SK-N-SH (cell line): ENCODE results near the gene LRP1. TPM values are rescaled to one million over a fixed set of nuclear protein-coding genes. Genes with fewer than 3 reads are reported as not detected.

Source experiments
- CTCF ChIA-PET: fragments of 300-600, 350-600 bp; formaldehyde crosslinking; extraction: SDS; loops from one replicate; lab custom pipeline; 2021; lab: Yijun Ruan, JAX
- POLR2A ChIA-PET: fragments of 350-600 bp; sonication (Branson Sonifier 250); formaldehyde crosslinking; extraction: SDS; loops from one replicate; lab custom pipeline; 2020; ENCODE audit warnings: antibody characterized with exemption, inconsistent platforms; lab: Yijun Ruan, JAX
- DNase-seq: peaks from one replicate; pipeline ENCODE4 v3.0.0; 2012
- H2AFZ ChIP-seq: fragments of 200-600 bp; sonication (generic); 2 replicates; pipeline ENCODE4 v1.8.1; 2016; ENCODE audit warnings: antibody characterized with exemption, mild to moderate bottlenecking, low read depth
- H3F3A ChIP-seq: fragments of 200-600 bp; sonication (generic); replicated peaks from 2 replicates; pipeline ENCODE3; 2016; ENCODE audit warnings: antibody characterized with exemption, mild to moderate bottlenecking; ENCODE audit not compliant: insufficient read depth
- H3K27ac ChIP-seq, 2 experiments: fragments of 200-500 bp in 1 of 2; fragments of 200-600 bp in 1 of 2; sonication (Bioruptor generic) in 1 of 2; sonication (generic), shearing (Covaris generic) in 1 of 2; 2 replicates each; pipeline versions ENCODE4 v1.5.1 to v1.6.1; 2014 to 2016; ENCODE audit warnings: low read depth in 2 of 2, inconsistent platforms in 1 of 2, low read length in 1 of 2, mild to moderate bottlenecking in 1 of 2, mixed read lengths in 1 of 2
- H3K27me3 ChIP-seq: fragments of 200-600 bp; sonication (generic), shearing (Covaris generic); 2 replicates; pipeline ENCODE4 v1.6.1; 2016; ENCODE audit warnings: mixed run types; ENCODE audit not compliant: insufficient read depth
- H3K36me3 ChIP-seq, 2 experiments: fragments of 200-500 bp in 1 of 2; fragments of 200-600 bp in 1 of 2; sonication (Bioruptor generic) in 1 of 2; sonication (generic) in 1 of 2; replicated peaks in 1 of 2; 2 replicates each; pipeline versions ENCODE3 to v1.5.1; 2014 to 2016; ENCODE audit warnings: low read length in 1 of 2, mild to moderate bottlenecking in 1 of 2; ENCODE audit not compliant: insufficient read depth in 2 of 2, control insufficient read depth in 1 of 2
- H3K4me1 ChIP-seq, 2 experiments: fragments of 200-500 bp in 1 of 2; fragments of 200-600 bp in 1 of 2; sonication (Bioruptor generic) in 1 of 2; sonication (generic), shearing (Covaris generic) in 1 of 2; 2 replicates each; pipeline versions ENCODE4 v1.5.1 to v1.6.1; 2014 to 2016; ENCODE audit warnings: low read depth in 1 of 2, low read length in 1 of 2, mixed run types in 1 of 2; ENCODE audit not compliant: insufficient read depth in 2 of 2, control insufficient read depth in 1 of 2
- H3K4me2 ChIP-seq: fragments of 200-600 bp; sonication (generic), shearing (Covaris generic); 2 replicates; pipeline ENCODE4 v1.6.1; 2017; ENCODE audit warnings: mixed run types
- H3K4me3 ChIP-seq, 2 experiments: fragments of 200-500 bp in 1 of 2; fragments of 200-600 bp in 1 of 2; sonication (Bioruptor generic) in 1 of 2; sonication (generic), shearing (Covaris generic) in 1 of 2; 2 replicates each; pipeline versions ENCODE4 v1.5.1 to v1.8.1; 2014 to 2016; ENCODE audit warnings: low read depth in 2 of 2, inconsistent platforms in 1 of 2, low read length in 1 of 2, mild to moderate bottlenecking in 1 of 2, mixed read lengths in 1 of 2, moderate library complexity in 1 of 2
- H3K79me2 ChIP-seq: fragments of 200-600 bp; sonication (generic); 2 replicates; pipeline ENCODE4 v1.8.1; 2017; ENCODE audit warnings: mild to moderate bottlenecking; ENCODE audit not compliant: insufficient read depth
- H3K9ac ChIP-seq: fragments of 200-600 bp; sonication (generic); 2 replicates; pipeline ENCODE4 v1.6.1; 2017; ENCODE audit warnings: mixed run types
- H3K9me2 ChIP-seq: fragments of 200-600 bp; sonication (generic); 2 replicates; pipeline ENCODE4 v1.6.1; 2017; ENCODE audit warnings: mixed run types
- H3K9me3 ChIP-seq: fragments of 200-600 bp; sonication (generic); 2 replicates; pipeline ENCODE4 v1.6.1; 2017; ENCODE audit warnings: mixed run types, mild to moderate bottlenecking, moderate library complexity
- H4K20me1 ChIP-seq: fragments of 200-600 bp; sonication (generic); 2 replicates; pipeline ENCODE4 v1.6.1; 2017; ENCODE audit warnings: mild to moderate bottlenecking, mixed run types; ENCODE audit not compliant: insufficient read depth
- FOXM1 ChIP-seq: IDR thresholded peaks from 2 replicates; pipeline ENCODE4 v1.4.0; 2012; ENCODE audit warnings: low read depth, mild to moderate bottlenecking
- GABPA ChIP-seq: IDR thresholded peaks from 2 replicates; pipeline ENCODE4 v1.4.0; 2012; ENCODE audit warnings: low read depth, mild to moderate bottlenecking
- RXRA ChIP-seq: IDR thresholded peaks from 2 replicates; pipeline ENCODE4 v1.4.0; 2012; ENCODE audit warnings: low read depth, mild to moderate bottlenecking, borderline replicate concordance
- SIN3A ChIP-seq: IDR thresholded peaks from 2 replicates; pipeline ENCODE4 v1.6.1; 2012; ENCODE audit warnings: low read depth, mild to moderate bottlenecking, low read length, moderate library complexity, borderline replicate concordance
- TAF1 ChIP-seq: IDR thresholded peaks from 2 replicates; pipeline ENCODE4 v1.6.1; 2012; ENCODE audit warnings: low read depth, mild to moderate bottlenecking, low read length, moderate library complexity, borderline replicate concordance
- TCF12 ChIP-seq: IDR thresholded peaks from 2 replicates; pipeline ENCODE4 v1.4.0; 2012
- YY1 ChIP-seq: IDR thresholded peaks from 2 replicates; pipeline ENCODE4 v1.4.0; 2012; ENCODE audit warnings: low read depth, mild to moderate bottlenecking
- WGBS: methylation state at CpG from one replicate; pipeline ENCODE4 v1.1.6; 2017; ENCODE audit warnings: low lambda C conversion rate; 5-methylcytosine and 5-hydroxymethylcytosine counted together
- polyA plus RNA-seq, 3 experiments: library from polyadenylated mRNA; depleted of rRNA; stranded (reverse); fragments of >200 nt; gene quantifications; 2 replicates each; pipeline ENCODE4 v1.2.3, GENCODE V29; 2012
- TF ChIP-seq, protein P1 (sequence below): IDR thresholded peaks from 2 replicates; pipeline ENCODE4 v1.4.0; 2012; ENCODE audit warnings: low read depth
- TF ChIP-seq, protein P2 (sequence below): fragments of 200-600 bp; sonication (generic); IDR thresholded peaks from 2 replicates; pipeline ENCODE4 v1.6.1; 2017; ENCODE audit warnings: antibody characterized with exemption, mild to moderate bottlenecking, moderate library complexity

The LRP1 gene
- polyA plus RNA-seq, 1 of the 3 experiments (the other 2 are of a cell fraction), result 55.0 TPM

- H3K4me3 ChIP-seq, result no peak overlapping the region
- H3K79me2 ChIP-seq, result no peaks in the 10 kb centered on the region
- no peak overlapping the region for H2AFZ ChIP-seq
- WGBS, result 86% methylated on average over 5 of the region's 25 CpGs
- peaks cover 18 to 79% of the 10 kb centered on the region in 2 experiments for H3K36me3 ChIP-seq
- H4K20me1 ChIP-seq, result no peaks in the 10 kb centered on the region
- CTCF ChIA-PET, result interaction anchor here (1.0 to 31.5 kb wide), 6 partner anchors 25 to 116 kb away, joined by 3 to 616 read pairs (median 66); partner anchors contain the start of genes LRP1, LRP1-AS and STAT6
- no peak overlapping the region for H3K27ac ChIP-seq
- no peak overlapping the region for H3K9ac ChIP-seq
- no peak overlapping the region for H3K4me2 ChIP-seq
- DNase-seq, result no peak
- H3K9me2 ChIP-seq, result no peaks in the 10 kb centered on the region
- TF ChIP-seq TCF12 (no peak), TAF1 (no peak)
- TF ChIP-seq, all 33 proteins: peak for 0
- no peaks in the 10 kb centered on the region for H3K9me3 ChIP-seq
- no peaks in the 10 kb centered on the region for H3K4me1 ChIP-seq
- POLR2A ChIA-PET, result no interaction called here
- H3K27me3 ChIP-seq, result no peaks in the 10 kb centered on the region
- H3F3A ChIP-seq, result peaks cover 13% of the 10 kb centered on the region
These were observed 57.1 kb downstream of the LRP1 start for GRCh38 chr12:57185403-57185802.

- Histone ChIP-seq H3K27me3 (no peaks in the 10 kb centered on the region), H3K4me1 (no peaks in the 10 kb centered on the region), H3K9ac (no peak overlapping the region), H3K36me3 (peaks cover 25 to 80% of the 10 kb centered on the region in 2 experiments), H3K9me2 (no peaks in the 10 kb centered on the region), H3K79me2 (no peaks in the 10 kb centered on the region), H3K9me3 (no peaks in the 10 kb centered on the region), H4K20me1 (no peaks in the 10 kb centered on the region), H3K27ac (no peak overlapping the region), H2AFZ (no peak overlapping the region), H3F3A (peaks cover 13% of the 10 kb centered on the region), H3K4me2 (no peak overlapping the region), H3K4me3 (no peak overlapping the region)
- TF ChIP-seq, protein P1, sequence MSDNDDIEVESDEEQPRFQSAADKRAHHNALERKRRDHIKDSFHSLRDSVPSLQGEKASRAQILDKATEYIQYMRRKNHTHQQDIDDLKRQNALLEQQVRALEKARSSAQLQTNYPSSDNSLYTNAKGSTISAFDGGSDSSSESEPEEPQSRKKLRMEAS, result no peak
- TF ChIP-seq SIN3A, result no peak
- TF ChIP-seq FOXM1, result no peak
- no peak for TF ChIP-seq GABPA
- TF ChIP-seq RXRA, result no peak
- CTCF ChIA-PET, result interaction anchor here (1.0 to 31.5 kb wide), 6 partner anchors 25 to 117 kb away, joined by 3 to 616 read pairs (median 66); partner anchors contain the start of genes LRP1, LRP1-AS and STAT6
- POLR2A ChIA-PET, result no interaction called here
- 92% methylated on average over 11 of the region's 12 CpGs for WGBS
- DNase-seq, result no peak
These were observed 57.7 kb downstream of the LRP1 start for GRCh38 chr12:57185906-57186508.

DNA sequence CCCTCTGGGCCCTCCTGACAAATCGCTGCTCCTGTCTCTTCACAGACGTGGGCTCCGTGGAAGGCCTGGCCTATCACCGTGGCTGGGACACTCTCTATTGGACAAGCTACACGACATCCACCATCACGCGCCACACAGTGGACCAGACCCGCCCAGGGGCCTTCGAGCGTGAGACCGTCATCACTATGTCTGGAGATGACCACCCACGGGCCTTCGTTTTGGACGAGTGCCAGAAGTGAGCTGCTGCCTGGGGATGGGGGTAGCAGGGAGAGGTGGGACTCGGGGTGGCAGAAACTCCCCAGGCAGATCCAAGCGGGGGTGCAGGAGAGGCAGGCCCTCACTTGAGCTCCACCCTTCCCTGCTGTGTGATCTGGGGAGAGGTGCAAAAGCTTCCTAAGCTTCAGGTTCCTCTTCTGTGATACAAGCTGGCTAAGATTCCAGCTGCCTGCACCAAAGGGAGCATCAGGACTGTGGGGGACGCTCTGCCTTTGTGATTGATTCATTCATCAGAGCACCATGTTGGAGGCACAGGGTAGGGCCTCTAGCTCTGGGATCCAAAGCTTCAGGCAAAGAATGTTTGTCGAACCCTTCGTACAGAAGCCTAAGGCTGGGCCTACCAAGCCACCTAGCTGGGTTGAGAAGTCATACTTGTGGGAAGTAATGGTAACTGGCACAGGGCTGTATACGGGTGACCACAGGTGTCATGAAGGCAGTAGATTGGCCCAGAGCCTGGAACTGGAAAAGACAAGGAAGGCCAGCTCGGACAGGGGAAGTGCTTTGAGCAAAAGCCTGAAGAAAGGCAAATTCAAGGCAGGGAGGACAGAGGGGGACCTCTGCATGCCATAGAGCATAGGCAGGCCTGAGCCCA, 59.2 kb downstream of the LRP1 start:
- Histone ChIP-seq H3K4me1 (no peaks in the 10 kb centered on the region), H4K20me1 (no peaks in the 10 kb centered on the region)
- no peak for DNase-seq
- TF ChIP-seq, protein P2, sequence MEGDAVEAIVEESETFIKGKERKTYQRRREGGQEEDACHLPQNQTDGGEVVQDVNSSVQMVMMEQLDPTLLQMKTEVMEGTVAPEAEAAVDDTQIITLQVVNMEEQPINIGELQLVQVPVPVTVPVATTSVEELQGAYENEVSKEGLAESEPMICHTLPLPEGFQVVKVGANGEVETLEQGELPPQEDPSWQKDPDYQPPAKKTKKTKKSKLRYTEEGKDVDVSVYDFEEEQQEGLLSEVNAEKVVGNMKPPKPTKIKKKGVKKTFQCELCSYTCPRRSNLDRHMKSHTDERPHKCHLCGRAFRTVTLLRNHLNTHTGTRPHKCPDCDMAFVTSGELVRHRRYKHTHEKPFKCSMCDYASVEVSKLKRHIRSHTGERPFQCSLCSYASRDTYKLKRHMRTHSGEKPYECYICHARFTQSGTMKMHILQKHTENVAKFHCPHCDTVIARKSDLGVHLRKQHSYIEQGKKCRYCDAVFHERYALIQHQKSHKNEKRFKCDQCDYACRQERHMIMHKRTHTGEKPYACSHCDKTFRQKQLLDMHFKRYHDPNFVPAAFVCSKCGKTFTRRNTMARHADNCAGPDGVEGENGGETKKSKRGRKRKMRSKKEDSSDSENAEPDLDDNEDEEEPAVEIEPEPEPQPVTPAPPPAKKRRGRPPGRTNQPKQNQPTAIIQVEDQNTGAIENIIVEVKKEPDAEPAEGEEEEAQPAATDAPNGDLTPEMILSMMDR, result no peak
- TF ChIP-seq YY1, result no peak
- TF ChIP-seq, all 33 proteins: peak for 0
- Histone ChIP-seq H3K9ac (no peak overlapping the region), H3K36me3 (peaks cover 25 to 77% of the 10 kb centered on the region in 2 experiments), H3K27me3 (no peaks in the 10 kb centered on the region), H3K27ac (no peak overlapping the region), H3K4me2 (no peak overlapping the region), H3F3A (peaks cover 5% of the 10 kb centered on the region), H3K9me3 (no peaks in the 10 kb centered on the region), H3K4me3 (no peak overlapping the region), H3K9me2 (no peaks in the 10 kb centered on the region), H2AFZ (no peak overlapping the region), H3K79me2 (no peaks in the 10 kb centered on the region)
- POLR2A ChIA-PET, result interaction anchor here (0.9 to 1.2 kb wide), 2 partner anchors 9 to 12 kb away, joined by 3 read pairs; no protein-coding TSS in a partner anchor
- 87% methylated on average over 17 of the region's 21 CpGs for WGBS
- CTCF ChIA-PET, result interaction anchor here (1.2 to 31.5 kb wide), 7 partner anchors 27 to 118 kb away, joined by 3 to 616 read pairs (median 52); partner anchors contain the start of genes LRP1, LRP1-AS and STAT6
